Mesendoderm (in vitro differentiated cells): ENCODE measurements around the gene ASPSCR1.

Experiments
- DNase-seq: peaks from one replicate; pipeline ENCODE4 v3.0.0; 2013
- H2AK5ac ChIP-seq: 2 replicates; pipeline ENCODE4 v1.6.1; 2013; ENCODE audit warnings: low read length, inconsistent platforms
- H2BK120ac ChIP-seq: 2 replicates; pipeline ENCODE4 v1.6.1; 2013; ENCODE audit warnings: low read depth, mild to moderate bottlenecking, low read length, moderate library complexity, mixed read lengths
- H2BK15ac ChIP-seq: replicated peaks from 2 replicates; pipeline ENCODE4 v1.6.1; 2013; ENCODE audit warnings: low read depth, mild to moderate bottlenecking, moderate library complexity
- H2BK5ac ChIP-seq: 2 replicates; pipeline ENCODE4 v1.6.1; 2013; ENCODE audit warnings: low read length, inconsistent platforms
- H3K18ac ChIP-seq: 2 replicates; pipeline ENCODE4 v1.6.1; 2013; ENCODE audit warnings: mild to moderate bottlenecking, low read length, mixed read lengths
- H3K23ac ChIP-seq: one replicate; pipeline ENCODE4 v1.6.1; 2013; ENCODE audit warnings: low read length
- H3K27ac ChIP-seq: 2 replicates; pipeline ENCODE4 v1.5.1; 2013; ENCODE audit warnings: low read depth, mild to moderate bottlenecking, inconsistent platforms, low read length, moderate library complexity
- H3K27me3 ChIP-seq: 2 replicates; pipeline ENCODE4 v1.6.1; 2013; ENCODE audit warnings: low read length, control low read depth, mild to moderate bottlenecking, inconsistent platforms; ENCODE audit not compliant: insufficient read depth, poor library complexity
- H3K36me3 ChIP-seq: 2 replicates; pipeline ENCODE4 v1.6.1; 2013; ENCODE audit warnings: low read length, inconsistent platforms; ENCODE audit not compliant: control insufficient read depth, insufficient read depth
- H3K4ac ChIP-seq: one replicate; pipeline ENCODE4 v1.6.1; 2013; ENCODE audit warnings: low read depth, mild to moderate bottlenecking, low read length, moderate library complexity
- H3K4me1 ChIP-seq: 2 replicates; pipeline ENCODE4 v1.6.1; 2013; ENCODE audit warnings: low read depth, low read length, inconsistent platforms; ENCODE audit not compliant: control insufficient read depth
- H3K4me2 ChIP-seq: 2 replicates; pipeline ENCODE4 v1.6.1; 2013; ENCODE audit warnings: low read length
- H3K4me3 ChIP-seq: 2 replicates; pipeline ENCODE4 v1.5.1; 2013; ENCODE audit warnings: mild to moderate bottlenecking, low read length
- H3K56ac ChIP-seq: one replicate; pipeline ENCODE4 v1.6.1; 2013; ENCODE audit warnings: low read length
- H3K79me1 ChIP-seq: 2 replicates; pipeline ENCODE4 v1.6.1; 2013; ENCODE audit warnings: low read length, inconsistent platforms
- H3K79me2 ChIP-seq: 2 replicates; pipeline ENCODE4 v1.6.1; 2013; ENCODE audit warnings: mild to moderate bottlenecking, low read length; ENCODE audit not compliant: control insufficient read depth, insufficient read depth
- H3K9ac ChIP-seq: 2 replicates; pipeline ENCODE4 v1.6.1; 2013; ENCODE audit warnings: low read length, inconsistent platforms
- H4K5ac ChIP-seq: one replicate; pipeline ENCODE4 v1.6.1; 2013; ENCODE audit warnings: low read length
- H4K8ac ChIP-seq: one replicate; pipeline ENCODE4 v1.6.1; 2013; ENCODE audit warnings: low read depth, mild to moderate bottlenecking, control low read depth, low read length, moderate library complexity
- WGBS: extraction: QIAGEN DNeasy Blood & Tissue Kit; methylation state at CpG from one replicate; pipeline ENCODE4 v1.1.7; 2013; ENCODE audit warnings: low lambda C conversion rate, missing lambda C conversion rate; ENCODE audit not compliant: insufficient coverage; ENCODE audit errors: extremely low coverage; 5-methylcytosine and 5-hydroxymethylcytosine counted together

The ASPSCR1 gene

GRCh38 chr17:81940538-81941483 is 36.6 kb upstream of the ASPSCR1 start:
- Histone ChIP-seq H3K23ac (no peak overlapping the region), H3K36me3 (no peaks in the 10 kb centered on the region), H4K8ac (no peak overlapping the region), H3K9ac (no peak overlapping the region), H3K27ac (no peak overlapping the region), H2AK5ac (no peak overlapping the region), H4K5ac (no peak overlapping the region), H3K79me1 (peaks cover 5% of the 10 kb centered on the region), H3K4me3 (no peak overlapping the region), H3K18ac (no peak overlapping the region), H3K79me2 (peaks cover 5% of the 10 kb centered on the region), H2BK15ac (no peak overlapping the region), H3K4me1 (no peaks in the 10 kb centered on the region), H3K4ac (no peak overlapping the region), H3K56ac (no peak overlapping the region), H3K4me2 (no peak overlapping the region), H3K27me3 (no peaks in the 10 kb centered on the region), H2BK120ac (no peak overlapping the region), H2BK5ac (no peak overlapping the region)
- no peak for DNase-seq
- no CpG with 5 or more reads among the region's 56 CpGs for WGBS

GRCh38 chr17:81941484-81942166 is 35.8 kb upstream of the ASPSCR1 start:
- Histone ChIP-seq H3K27me3 (no peaks in the 10 kb centered on the region), H3K4me1 (no peaks in the 10 kb centered on the region), H3K36me3 (no peaks in the 10 kb centered on the region), H3K23ac (no peak overlapping the region), H3K18ac (no peak overlapping the region), H3K79me2 (peaks cover under 1% of the 10 kb centered on the region), H3K9ac (no peak overlapping the region), H2BK15ac (no peak overlapping the region), H3K4ac (no peak overlapping the region), H3K56ac (no peak overlapping the region), H2AK5ac (no peak overlapping the region), H3K4me2 (no peak overlapping the region), H3K79me1 (peaks cover under 1% of the 10 kb centered on the region), H2BK5ac (no peak overlapping the region), H4K8ac (no peak overlapping the region), H3K27ac (no peak overlapping the region), H2BK120ac (no peak overlapping the region), H3K4me3 (no peak overlapping the region), H4K5ac (no peak overlapping the region)
- WGBS, result no CpG with 5 or more reads among the region's 30 CpGs
- no peak for DNase-seq

- Histone ChIP-seq H2AK5ac (no peak overlapping the region), H3K4ac (no peak overlapping the region), H3K27me3 (no peaks in the 10 kb centered on the region), H2BK5ac (no peak overlapping the region), H2BK15ac (no peak overlapping the region), H3K36me3 (no peaks in the 10 kb centered on the region), H4K5ac (no peak overlapping the region), H3K79me1 (no peaks in the 10 kb centered on the region), H3K23ac (no peak overlapping the region), H3K4me1 (no peaks in the 10 kb centered on the region), H2BK120ac (no peak overlapping the region), H3K9ac (no peak overlapping the region), H3K4me2 (no peak overlapping the region), H3K27ac (no peak overlapping the region), H4K8ac (no peak overlapping the region), H3K56ac (no peak overlapping the region), H3K4me3 (no peak overlapping the region), H3K79me2 (no peaks in the 10 kb centered on the region), H3K18ac (no peak overlapping the region)
- WGBS, result no CpG with 5 or more reads among the region's 12 CpGs
- DNase-seq, result no peak
Measured at GRCh38 chr17:81942167-81942553, 35.3 kb upstream of the ASPSCR1 start.

GRCh38 chr17:81944858-81945257 is 32.6 kb upstream of the ASPSCR1 start:
- no peak overlapping the region for H3K56ac ChIP-seq
- no peak overlapping the region for H3K27ac ChIP-seq
- H3K18ac ChIP-seq, result no peak overlapping the region
- no peak overlapping the region for H3K4ac ChIP-seq
- H3K4me3 ChIP-seq, result no peak overlapping the region
- H3K23ac ChIP-seq, result no peak overlapping the region
- H2AK5ac ChIP-seq, result no peak overlapping the region
- no peak overlapping the region for H2BK5ac ChIP-seq
- no peaks in the 10 kb centered on the region for H3K4me1 ChIP-seq
- no peaks in the 10 kb centered on the region for H3K79me2 ChIP-seq
- no peak overlapping the region for H2BK15ac ChIP-seq
- no peak for DNase-seq
- no peak overlapping the region for H4K5ac ChIP-seq
- no peak overlapping the region for H4K8ac ChIP-seq
- no peaks in the 10 kb centered on the region for H3K27me3 ChIP-seq
- WGBS, result no CpG with 5 or more reads among the region's 9 CpGs
- no peaks in the 10 kb centered on the region for H3K79me1 ChIP-seq
- no peak overlapping the region for H3K9ac ChIP-seq
- H3K36me3 ChIP-seq, result no peaks in the 10 kb centered on the region
- H3K4me2 ChIP-seq, result no peak overlapping the region
- H2BK120ac ChIP-seq, result no peak overlapping the region

GRCh38 chr17:81947189-81947588 is 30.2 kb upstream of the ASPSCR1 start, which contains the start of gene MYADML2:
Gene MYADML2 (minus strand): TSS chr17:81947233. CDS start chr17:81941741, 5,492 bp downstream.
- Histone ChIP-seq H2BK120ac (no peak within 1 kb of the TSS), H3K4me2 (no peak within 1 kb of the TSS), H2BK5ac (no peak within 1 kb of the TSS), H3K4me3 (no peak within 1 kb of the TSS), H3K27me3 (no peaks in the 10 kb centered on the region), H3K23ac (no peak within 1 kb of the TSS), H3K18ac (no peak within 1 kb of the TSS), H3K4me1 (no peaks in the 10 kb centered on the region), H2BK15ac (no peak within 1 kb of the TSS), H3K36me3 (no peaks in the 10 kb centered on the region), H4K5ac (no peak within 1 kb of the TSS), H3K56ac (no peak within 1 kb of the TSS), H3K79me1 (no peaks in the 10 kb centered on the region), H2AK5ac (no peak within 1 kb of the TSS), H3K4ac (no peak within 1 kb of the TSS), H3K9ac (no peak within 1 kb of the TSS), H3K27ac (no peak within 1 kb of the TSS), H4K8ac (no peak within 1 kb of the TSS), H3K79me2 (no peaks in the 10 kb centered on the region)
- WGBS, result no CpG with 5 or more reads among the region's 13 CpGs
- DNase-seq, result no peak
